ENCODE results near the gene TFAP2B. TPM values are rescaled to one million over a fixed set of nuclear protein-coding genes. Genes with fewer than 3 reads are reported as not detected.

Gene TFAP2B
- not detected in 2 replicates for total RNA-seq

DNA sequence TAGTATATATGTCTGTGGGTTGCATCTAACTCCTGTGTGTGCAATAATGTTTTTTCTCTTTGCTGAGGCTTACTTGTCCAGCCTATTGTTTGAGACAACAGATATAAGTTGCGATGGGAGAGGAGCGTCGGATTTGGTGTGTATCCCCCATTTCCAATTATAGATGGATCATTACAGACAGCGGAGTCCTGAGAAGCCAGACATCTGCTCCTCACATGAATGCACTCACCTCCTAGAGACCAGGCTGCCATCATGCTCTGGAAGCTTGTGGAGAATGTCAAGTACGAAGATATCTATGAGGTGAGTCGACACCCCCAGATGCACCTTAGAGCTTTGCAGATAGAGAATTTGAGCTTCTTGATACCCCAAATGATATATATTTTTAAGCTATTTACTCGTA, at the start of gene TFAP2B:
Gene TFAP2B, plus strand, starts transcription at position 199 of the 400 bp plus-strand sequence. Its CDS starts 21 bp downstream, at position 220.

Other genes starting within 250 kb of the TFAP2B start
- gene TFAP2D, start 105.3 kb upstream of the TFAP2B start, total RNA-seq: not detected in 2 replicates